ENCODE measurements around the gene CLDN15.

Gene CLDN15

GRCh38 chr7:101244375-101245146, 7.0 kb upstream of the CLDN15 start, which contains the start of gene FIS1:
Gene FIS1, minus strand, starts transcription at chr7:101245081. Its CDS starts 77 bp downstream, at chr7:101245004.
- peak; percentile 96 for DNase-seq (ENCODE audit: low spot score)

GRCh38 chr7:101243646-101244374, 6.2 kb upstream of the CLDN15 start:
- DNase-seq (ENCODE audit: low spot score) = no peak

GRCh38 chr7:101241443-101242349, 4.1 kb upstream of the CLDN15 start:
- DNase-seq (ENCODE audit: low spot score) = no peak

GRCh38 chr7:101241015-101241363, 3.4 kb upstream of the CLDN15 start:
- DNase-seq (ENCODE audit: low spot score) = no peak

- no peak for DNase-seq (ENCODE audit: low spot score)
Observed at GRCh38 chr7:101240226-101241014, 2.8 kb upstream of the CLDN15 start.

GRCh38 chr7:101239951-101240220, 2.3 kb upstream of the CLDN15 start:
- no peak for DNase-seq (ENCODE audit: low spot score)

GRCh38 chr7:101239191-101239950, 1.8 kb upstream of the CLDN15 start:
- no peak for DNase-seq (ENCODE audit: low spot score)

GRCh38 chr7:101238226-101239182, 902 bp upstream of the CLDN15 start:
- DNase-seq (ENCODE audit: low spot score) = no peak

GRCh38 chr7:101236292-101236835, 1.2 kb downstream of the CLDN15 start:
- DNase-seq (ENCODE audit: low spot score) = no peak

- DNase-seq (ENCODE audit: low spot score) = no peak
Observed at GRCh38 chr7:101235522-101235921, 2.1 kb downstream of the CLDN15 start.

GRCh38 chr7:101235050-101235449, 2.6 kb downstream of the CLDN15 start:
- DNase-seq (ENCODE audit: low spot score) = no peak

GRCh38 chr7:101234636-101235035, 3.0 kb downstream of the CLDN15 start:
- DNase-seq (ENCODE audit: low spot score) = no peak

GRCh38 chr7:101233907-101234547, 3.6 kb downstream of the CLDN15 start:
- DNase-seq (ENCODE audit: low spot score) = no peak

GRCh38 chr7:101232141-101232850, 5.3 kb downstream of the CLDN15 start:
- peak; percentile 62 for DNase-seq (ENCODE audit: low spot score)

GRCh38 chr7:101231644-101232043, 6.0 kb downstream of the CLDN15 start:
- DNase-seq (ENCODE audit: low spot score) = no peak

GRCh38 chr7:101226721-101227120, 10.9 kb downstream of the CLDN15 start:
- no peak for DNase-seq (ENCODE audit: low spot score)

GRCh38 chr7:101225650-101226049, 12.0 kb downstream of the CLDN15 start:
- DNase-seq (ENCODE audit: low spot score) = no peak

- no peak for DNase-seq (ENCODE audit: low spot score)
Observed at GRCh38 chr7:101223528-101223927, 14.1 kb downstream of the CLDN15 start.
